Esophagus muscularis mucosa (tissue), 4 donors: ENCODE data around the gene TPSD1. TPM values are rescaled to one million over a fixed set of nuclear protein-coding genes. Genes with fewer than 3 reads are reported as not detected.

ENCODE experiments used
- DNase-seq: peaks from one replicate; pipeline ENCODE4 v3.0.0-alpha.2; 2017; ENCODE audit errors: extremely low spot score
- H3K27ac ChIP-seq, 4 donors: fragments of 200-600 bp; sonication (generic); replicated peaks in 1 of 4; 1 replicate in 3 of 4; 2 replicates in 1 of 4; pipeline ENCODE4 v1.5.1; 2016 to 2019; ENCODE audit warnings: mild to moderate bottlenecking in 1 of 4
- H3K27me3 ChIP-seq, 4 donors: fragments of 200-600 bp; sonication (generic); one replicate each; pipeline versions ENCODE4 v1.5.1 to v1.6.0; 2016 to 2019
- H3K36me3 ChIP-seq, 4 donors: fragments of 200-600 bp; sonication (generic); one replicate each; pipeline ENCODE4 v1.5.1; 2016 to 2019
- H3K4me1 ChIP-seq, 4 donors: fragments of 200-600 bp; sonication (generic); one replicate each; pipeline ENCODE4 v1.5.1; 2016 to 2019
- H3K4me3 ChIP-seq, 4 donors: fragments of 200-600 bp; sonication (generic); 1 replicate in 2 of 4; 2 replicates in 2 of 4; pipeline ENCODE4 v1.5.1; 2016 to 2019; ENCODE audit warnings: mild to moderate bottlenecking in 4 of 4, moderate library complexity in 1 of 4
- H3K9me3 ChIP-seq, 4 donors: fragments of 200-600 bp; sonication (generic); 1 replicate in 3 of 4; 2 replicates in 1 of 4; pipeline ENCODE4 v1.5.1; 2016 to 2019
- EP300 ChIP-seq: sonication (generic); formaldehyde crosslinking; IDR thresholded peaks from one replicate; pipeline ENCODE4 v1.6.1; 2017; ENCODE audit warnings: antibody characterized with exemption
- POLR2A ChIP-seq: fragments of 450-650 bp; IDR thresholded peaks from one replicate; pipeline ENCODE4 v1.6.1; 2017; ENCODE audit warnings: antibody characterized with exemption, moderate library complexity, mild to moderate bottlenecking, low read depth
- POLR2AphosphoS5 ChIP-seq, 2 donors: sonication (generic); formaldehyde crosslinking; IDR thresholded peaks; one replicate each; pipeline ENCODE4 v1.6.1; 2017; ENCODE audit warnings: antibody characterized with exemption in 2 of 2
- WGBS: methylation state at CpG from one replicate; pipeline ENCODE4 v1.1.5; 2018; 5-methylcytosine and 5-hydroxymethylcytosine counted together
- intact Hi-C: fragments of 100-400 bp; cut with DNase I; formaldehyde crosslinking; loops from one replicate; pipeline ENCODE4 v1.15.1; 2023
- total RNA-seq, 4 donors: library from RNA; depleted of rRNA; stranded (reverse); fragments of >200 nt; gene quantifications; one replicate each; pipeline versions ENCODE4 v1.1.0 to v1.2.1, GENCODE V29; 2016
- TF ChIP-seq, protein P1 (sequence below), 3 experiments: fragments of 200-600 bp in 2 of 3; fragments of 450-650 bp in 1 of 3; sonication (generic) in 2 of 3; IDR thresholded peaks; one replicate each; pipeline ENCODE4 v1.5.1; 2017 to 2019; ENCODE audit warnings: antibody characterized with exemption in 3 of 3, mild to moderate bottlenecking in 2 of 3, moderate library complexity in 1 of 3

The TPSD1 gene
- total RNA-seq, 4 donors from 2014 or later: 1.7 to 5.3 (median 2.2) TPM

DNA sequence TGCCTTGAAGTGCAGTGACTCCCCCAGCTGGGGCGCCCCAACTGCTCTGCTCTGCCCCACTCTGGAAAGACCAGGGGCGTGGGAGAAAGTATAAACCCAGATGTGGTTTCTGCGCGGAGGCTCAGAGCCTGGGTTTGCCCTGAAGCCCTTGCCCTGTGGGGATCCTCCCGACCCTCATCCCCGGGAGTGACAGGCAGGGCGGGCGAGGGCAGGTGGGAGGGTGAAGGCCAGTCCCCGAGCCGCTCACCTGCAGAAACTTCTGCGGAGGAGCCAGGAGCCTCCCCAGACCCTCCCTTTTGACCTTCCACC lies 3.8 kb downstream of the TPSD1 start:
- DNase-seq: no peak
- intact Hi-C loops: no loop called here
- H3K27ac ChIP-seq: no peak overlapping the region
- H3K36me3 ChIP-seq: no peaks in the 10 kb centered on the region
- H3K4me3 ChIP-seq: no peak overlapping the region
- no peak for TF ChIP-seq POLR2AphosphoS5 (IDR thresholded peaks at IDR 0.05)
- TF ChIP-seq EP300: no peak
- TF ChIP-seq, protein P1, sequence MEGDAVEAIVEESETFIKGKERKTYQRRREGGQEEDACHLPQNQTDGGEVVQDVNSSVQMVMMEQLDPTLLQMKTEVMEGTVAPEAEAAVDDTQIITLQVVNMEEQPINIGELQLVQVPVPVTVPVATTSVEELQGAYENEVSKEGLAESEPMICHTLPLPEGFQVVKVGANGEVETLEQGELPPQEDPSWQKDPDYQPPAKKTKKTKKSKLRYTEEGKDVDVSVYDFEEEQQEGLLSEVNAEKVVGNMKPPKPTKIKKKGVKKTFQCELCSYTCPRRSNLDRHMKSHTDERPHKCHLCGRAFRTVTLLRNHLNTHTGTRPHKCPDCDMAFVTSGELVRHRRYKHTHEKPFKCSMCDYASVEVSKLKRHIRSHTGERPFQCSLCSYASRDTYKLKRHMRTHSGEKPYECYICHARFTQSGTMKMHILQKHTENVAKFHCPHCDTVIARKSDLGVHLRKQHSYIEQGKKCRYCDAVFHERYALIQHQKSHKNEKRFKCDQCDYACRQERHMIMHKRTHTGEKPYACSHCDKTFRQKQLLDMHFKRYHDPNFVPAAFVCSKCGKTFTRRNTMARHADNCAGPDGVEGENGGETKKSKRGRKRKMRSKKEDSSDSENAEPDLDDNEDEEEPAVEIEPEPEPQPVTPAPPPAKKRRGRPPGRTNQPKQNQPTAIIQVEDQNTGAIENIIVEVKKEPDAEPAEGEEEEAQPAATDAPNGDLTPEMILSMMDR (IDR thresholded peaks at IDR 0.05): no peak
- H3K9me3 ChIP-seq: no peaks in the 10 kb centered on the region
- peaks cover 0 to 87% (median 26%) of the 10 kb centered on the region in 4 donors for H3K27me3 ChIP-seq
- H3K4me1 ChIP-seq: peaks cover 0 to 9% (median 6%) of the 10 kb centered on the region in 4 donors
- WGBS: 17% methylated on average over 10 of the region's 11 CpGs

- H3K27me3 ChIP-seq: peaks cover 0 to 85% (median 26%) of the 10 kb centered on the region in 4 donors
- 80% methylated on average over 3 of the region's 36 CpGs for WGBS
These were observed 4.3 kb downstream of the TPSD1 start for GRCh38 chr16:1260101-1260680.

GRCh38 chr16:1261131-1261892 lies 5.4 kb downstream of the TPSD1 start:
- no peak for DNase-seq
- Histone ChIP-seq H3K27ac (no peak overlapping the region), H3K4me1 (peaks cover 0 to 9% (median 6%) of the 10 kb centered on the region in 4 donors), H3K27me3 (peaks cover 0 to 84% (median 26%) of the 10 kb centered on the region in 4 donors), H3K9me3 (no peaks in the 10 kb centered on the region), H3K36me3 (no peaks in the 10 kb centered on the region), H3K4me3 (no peak overlapping the region)
- intact Hi-C loops: no loop called here
- WGBS: 16% methylated on average over 30 of the region's 47 CpGs
- TF ChIP-seq, protein P1 (IDR thresholded peaks at IDR 0.05): no peak
- TF ChIP-seq POLR2A: no peak

More at GRCh38 chr16:1260101-1260680, 4.3 kb downstream of the TPSD1 start:
- no peak overlapping the region for H3K27ac ChIP-seq
- H3K4me3 ChIP-seq: no peak overlapping the region
- H3K9me3 ChIP-seq: no peaks in the 10 kb centered on the region
- no peaks in the 10 kb centered on the region for H3K36me3 ChIP-seq
- peaks cover 0 to 9% (median 6%) of the 10 kb centered on the region in 4 donors for H3K4me1 ChIP-seq
- TF ChIP-seq EP300: no peak
- TF ChIP-seq, protein P1 (IDR thresholded peaks at IDR 0.05): no peak
- TF ChIP-seq POLR2AphosphoS5 (IDR thresholded peaks at IDR 0.05): no peak
- no peak for TF ChIP-seq POLR2A
- no peak for DNase-seq
- intact Hi-C loops: no loop called here

DNA sequence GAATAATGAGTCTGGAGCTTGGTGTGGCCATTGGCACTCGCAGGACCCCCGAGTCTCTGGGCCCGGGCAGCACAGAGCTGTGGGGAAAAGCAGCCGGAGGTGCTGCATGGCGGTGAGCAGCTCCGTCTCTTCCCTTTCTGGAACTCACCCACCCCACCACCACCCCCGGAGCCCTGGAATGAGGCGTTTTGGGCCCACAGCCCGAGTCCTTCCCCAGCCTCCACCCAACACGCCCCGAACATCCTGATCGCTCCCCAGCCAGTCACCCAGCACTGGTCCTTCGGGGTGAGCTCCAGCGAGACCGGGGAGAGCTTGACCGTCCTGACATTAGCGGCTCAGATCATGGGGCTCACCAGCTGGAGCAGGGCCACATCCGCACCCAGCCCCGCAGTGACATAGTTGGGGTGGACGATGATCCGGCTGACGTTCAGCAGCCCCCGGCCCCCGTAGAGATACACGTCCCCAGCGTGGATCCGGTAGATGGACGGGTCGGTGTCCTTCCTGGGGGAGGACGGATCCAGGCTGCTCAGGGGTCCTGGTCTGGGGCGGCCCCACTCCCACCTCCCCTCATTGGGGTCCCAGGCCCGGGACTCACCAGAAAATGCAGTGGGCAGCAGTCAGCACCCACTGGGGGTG lies 6.5 kb downstream of the TPSD1 start:
- TF ChIP-seq POLR2A: no peak
- TF ChIP-seq, protein P1 (IDR thresholded peaks at IDR 0.05): no peak
- no peak for TF ChIP-seq EP300
- TF ChIP-seq POLR2AphosphoS5 (IDR thresholded peaks at IDR 0.05): no peak
- no peak for DNase-seq
- peaks cover 0 to 9% (median 6%) of the 10 kb centered on the region in 4 donors for H3K4me1 ChIP-seq
- H3K27me3 ChIP-seq: peaks cover 0 to 78% (median 26%) of the 10 kb centered on the region in 4 donors
- H3K4me3 ChIP-seq: no peak overlapping the region
- no peaks in the 10 kb centered on the region for H3K9me3 ChIP-seq
- H3K36me3 ChIP-seq: no peaks in the 10 kb centered on the region
- no peak overlapping the region for H3K27ac ChIP-seq
- intact Hi-C loops: no loop called here
- WGBS: 80% methylated on average over 30 of the region's 32 CpGs
